ENCODE measurements around the gene METTL21C. TPM values are rescaled to one million over a fixed set of nuclear protein-coding genes. Genes with fewer than 3 reads are reported as not detected.
A peak's percentile ranks its signal among the peaks of the same experiment; 100 is the strongest.

METTL21C gene
- total RNA-seq, 1 donor from 2014 or later = not detected

- no peaks in the 10 kb centered on the region for H3K36me3 ChIP-seq (ENCODE audit: control insufficient read depth, insufficient read depth, low read length)
- no peaks in the 10 kb centered on the region for H3K27me3 ChIP-seq (ENCODE audit: control insufficient read depth, insufficient read depth, low read length)
- no peak for FAIRE-seq
These were observed 2.4 kb upstream of the METTL21C start for GRCh38 chr13:102697264-102697663.

GRCh38 chr13:102696465-102696864, 1.6 kb upstream of the METTL21C start:
- DNase-seq (ENCODE audit: low read depth) (no peak), FAIRE-seq (no peak)
- Histone ChIP-seq H3K36me3 (ENCODE audit: control insufficient read depth, insufficient read depth, low read length) (no peaks in the 10 kb centered on the region), H3K27me3 (ENCODE audit: control insufficient read depth, insufficient read depth, low read length) (no peaks in the 10 kb centered on the region), H3K4me3 (ENCODE audit: low read depth, low read length) (no peak overlapping the region)
- TF ChIP-seq CTCF (IDR thresholded peaks at IDR 0.05; ENCODE audit: insufficient read depth, low read length, severe bottlenecking) = no peak

More at GRCh38 chr13:102697264-102697663, 2.4 kb upstream of the METTL21C start:
- no peak for DNase-seq (ENCODE audit: low read depth)
- TF ChIP-seq CTCF (IDR thresholded peaks at IDR 0.05; ENCODE audit: insufficient read depth, low read length, severe bottlenecking) = no peak
- no peak overlapping the region for H3K4me3 ChIP-seq (ENCODE audit: low read depth, low read length)

GRCh38 chr13:102693776-102694175, 1.1 kb downstream of the METTL21C start:
- no peaks in the 10 kb centered on the region for H3K36me3 ChIP-seq (ENCODE audit: control insufficient read depth, insufficient read depth, low read length)
- no peak for TF ChIP-seq CTCF (IDR thresholded peaks at IDR 0.05; ENCODE audit: insufficient read depth, low read length, severe bottlenecking)
- peak; percentile 12 for DNase-seq (ENCODE audit: low read depth)
- no peak overlapping the region for H3K4me3 ChIP-seq (ENCODE audit: low read depth, low read length)
- FAIRE-seq = no peak
- H3K27me3 ChIP-seq (ENCODE audit: control insufficient read depth, insufficient read depth, low read length) = no peaks in the 10 kb centered on the region

GRCh38 chr13:102693250-102693649, 1.6 kb downstream of the METTL21C start:
- Histone ChIP-seq H3K36me3 (ENCODE audit: control insufficient read depth, insufficient read depth, low read length) (no peaks in the 10 kb centered on the region), H3K4me3 (ENCODE audit: low read depth, low read length) (no peak overlapping the region), H3K27me3 (ENCODE audit: control insufficient read depth, insufficient read depth, low read length) (no peaks in the 10 kb centered on the region)
- DNase-seq (ENCODE audit: low read depth) (no peak), FAIRE-seq (no peak)
- no peak for TF ChIP-seq CTCF (IDR thresholded peaks at IDR 0.05; ENCODE audit: insufficient read depth, low read length, severe bottlenecking)

GRCh38 chr13:102692491-102692826, 2.4 kb downstream of the METTL21C start:
- Histone ChIP-seq H3K27me3 (ENCODE audit: control insufficient read depth, insufficient read depth, low read length) (no peaks in the 10 kb centered on the region), H3K36me3 (ENCODE audit: control insufficient read depth, insufficient read depth, low read length) (no peaks in the 10 kb centered on the region), H3K4me3 (ENCODE audit: low read depth, low read length) (no peak overlapping the region)
- DNase-seq (ENCODE audit: low read depth) (no peak), FAIRE-seq (no peak)
- TF ChIP-seq CTCF (IDR thresholded peaks at IDR 0.05; ENCODE audit: insufficient read depth, low read length, severe bottlenecking) = no peak

GRCh38 chr13:102690883-102691282, 4.0 kb downstream of the METTL21C start:
- DNase-seq (ENCODE audit: low read depth) (no peak), FAIRE-seq (no peak)
- Histone ChIP-seq H3K27me3 (ENCODE audit: control insufficient read depth, insufficient read depth, low read length) (no peaks in the 10 kb centered on the region), H3K36me3 (ENCODE audit: control insufficient read depth, insufficient read depth, low read length) (no peaks in the 10 kb centered on the region), H3K4me3 (ENCODE audit: low read depth, low read length) (no peak overlapping the region)
- no peak for TF ChIP-seq CTCF (IDR thresholded peaks at IDR 0.05; ENCODE audit: insufficient read depth, low read length, severe bottlenecking)

Measured in bronchial epithelial cell (primary cell).